GM12878 (cell line): ENCODE measurements around the gene KIAA1217. TPM values are rescaled to one million over a fixed set of nuclear protein-coding genes. Genes with fewer than 3 reads are reported as not detected.

Experiments used
- CHD1 ChIP-seq: IDR thresholded peaks from 2 replicates; pipeline ENCODE4 v1.6.1; 2012; ENCODE audit warnings: low read depth, low read length, improper control_type of control experiment
- EP300 ChIP-seq, 2 experiments: fragments of 150-350 bp in 1 of 2; IDR thresholded peaks; 2 replicates each; pipeline ENCODE4 v1.6.1; 2011 to 2012; ENCODE audit warnings: low read depth in 2 of 2, low read length in 2 of 2, borderline replicate concordance in 1 of 2, improper control_type of control experiment in 1 of 2, inconsistent platforms in 1 of 2; ENCODE audit not compliant: control insufficient read depth in 1 of 2
- FOXM1 ChIP-seq: IDR thresholded peaks from 2 replicates; pipeline ENCODE4 v1.6.1; 2012; ENCODE audit warnings: low read depth, mild to moderate bottlenecking, inconsistent platforms, low read length, moderate library complexity
- IKZF1 ChIP-seq: fragments of 450-650 bp; conservative IDR thresholded peaks from 2 replicates; pipeline ENCODE4 v1.6.1; 2017; ENCODE audit warnings: antibody characterized with exemption, mild to moderate bottlenecking
- MYC ChIP-seq: IDR thresholded peaks from 2 replicates; pipeline ENCODE4 v1.6.1; 2011; ENCODE audit warnings: mild to moderate bottlenecking, low read length, moderate library complexity, inconsistent platforms; ENCODE audit not compliant: insufficient read depth, insufficient replicate concordance, insufficient read length, severe bottlenecking
- NR2F1 ChIP-seq: fragments of 450-650 bp; conservative IDR thresholded peaks from 2 replicates; pipeline ENCODE4 v1.6.1; 2017; ENCODE audit warnings: mild to moderate bottlenecking
- SIX5 ChIP-seq: IDR thresholded peaks from 2 replicates; pipeline ENCODE4 v1.6.1; 2011; ENCODE audit warnings: mild to moderate bottlenecking, low read depth, low read length, moderate library complexity; ENCODE audit not compliant: severe bottlenecking
- SMAD5 ChIP-seq: IDR thresholded peaks from 2 replicates; pipeline ENCODE4 v1.6.1; 2016; ENCODE audit warnings: antibody characterized with exemption, low read depth
- YY1 ChIP-seq: IDR thresholded peaks from 2 replicates; pipeline ENCODE4 v1.6.1; 2011; ENCODE audit warnings: low read depth, mild to moderate bottlenecking, low read length
- ZNF217 ChIP-seq: fragments of 450-650 bp; IDR thresholded peaks from 2 replicates; pipeline ENCODE4 v1.6.1; 2017; ENCODE audit warnings: antibody characterized with exemption, mild to moderate bottlenecking
- polyA plus RNA-seq, 11 experiments: library from polyadenylated mRNA; depleted of rRNA in 4 of 11; unstranded in 6 of 11; stranded (reverse) in 5 of 11; fragments of >200 nt; fragmentation: Nextera tagmentation in 4 of 11; fragmentation: Illumina TruSeq in 1 of 11; extraction: Ambion mirVana in 4 of 11; extraction: Trizol in 1 of 11; gene quantifications; 1 replicate in 1 of 11; 2 replicates in 10 of 11; pipeline versions ENCODE4 v1.2.1 to v1.2.3, GENCODE V29; 2011 to 2016; ENCODE audit warnings: inconsistent platforms in 2 of 11, missing spikeins in 2 of 11, low read depth in 1 of 11
- total RNA-seq, 4 experiments: library from RNA; depleted of rRNA in 3 of 4; stranded (reverse); fragments of >200 nt in 3 of 4; fragmentation: Illumina TruSeq in 1 of 4; extraction: Trizol in 1 of 4; gene quantifications; 2 replicates each; pipeline versions ENCODE4 v1.2.1 to v1.2.3, GENCODE V29; 2013 to 2021
- TF ChIP-seq, protein P1 (sequence below): IDR thresholded peaks from 2 replicates; pipeline ENCODE4 v1.6.1; 2011; ENCODE audit warnings: mild to moderate bottlenecking, low read depth, low read length, moderate library complexity; ENCODE audit not compliant: insufficient replicate concordance
- TF ChIP-seq, protein P2 (sequence below): fragments of 450-650 bp; formaldehyde crosslinking; IDR thresholded peaks from 2 replicates; pipeline ENCODE4 v1.5.0; 2022; ENCODE audit warnings: mild to moderate bottlenecking, missing genetic modification characterization
- TF ChIP-seq, protein P3 (sequence below), 3 experiments: IDR thresholded peaks in 2 of 3; conservative IDR thresholded peaks in 1 of 3; 2 replicates each; pipeline ENCODE4 v1.5.1; 2011; ENCODE audit warnings: low read depth in 3 of 3, low read length in 3 of 3, mild to moderate bottlenecking in 3 of 3, control low read depth in 2 of 3, moderate library complexity in 2 of 3, inconsistent platforms in 1 of 3, mixed read lengths in 1 of 3; ENCODE audit not compliant: control insufficient read depth in 2 of 3, insufficient read depth in 1 of 3; ENCODE audit errors: extremely low read depth in 1 of 3
- TF ChIP-seq, protein P4 (sequence below): IDR thresholded peaks from 2 replicates; pipeline ENCODE4 v1.6.1; 2012; ENCODE audit warnings: low read depth, low read length, improper control_type of control experiment

KIAA1217 gene
- total and polyA plus RNA-seq, 10 of the 15 experiments (the other 5 are each of a cell fraction or from before 2014, with no cell fraction given) = 0.57 to 3.8 (median 2.1) TPM

DNA sequence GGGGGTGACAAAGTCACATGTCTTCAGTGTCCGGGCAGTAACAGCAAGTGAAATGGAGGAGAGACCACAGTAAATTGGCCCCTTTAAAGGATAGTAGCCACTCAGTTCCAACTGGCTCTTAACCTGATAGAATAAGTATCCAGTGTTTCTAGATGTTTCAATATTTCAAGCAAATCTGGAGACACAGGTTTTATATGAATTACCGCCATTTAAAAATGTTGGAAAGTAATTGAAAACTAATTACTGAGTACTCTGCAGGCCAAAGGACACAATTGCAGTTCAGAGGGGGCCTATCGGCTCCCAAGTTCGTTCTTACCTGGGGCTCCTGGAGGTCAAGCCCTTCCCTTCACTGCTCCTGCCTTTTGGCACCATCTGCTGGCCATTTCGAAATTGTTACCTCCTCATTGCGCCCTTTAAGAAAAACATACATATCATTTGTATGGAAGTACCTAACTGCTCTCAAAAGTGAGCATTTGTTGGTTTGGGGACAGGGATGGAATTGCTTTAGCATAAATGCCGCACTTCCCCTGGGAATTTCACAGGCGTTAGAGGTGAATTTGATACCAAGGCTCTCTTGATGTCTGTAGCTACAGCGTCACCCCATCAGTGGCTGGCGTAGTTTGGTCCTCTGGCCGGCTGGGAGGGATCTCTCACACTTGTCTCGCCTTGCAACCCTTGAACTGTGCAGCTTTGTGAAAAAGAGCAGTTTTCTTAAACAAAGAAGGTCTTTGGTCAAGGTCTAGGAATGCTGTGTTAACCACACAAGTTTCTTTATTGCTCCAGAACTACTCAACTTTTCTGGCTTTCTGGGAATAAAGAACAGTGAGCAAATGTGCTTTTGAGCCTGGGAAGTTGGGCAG is 294.8 kb downstream of the KIAA1217 start (continued):
- TF ChIP-seq ZNF217 (no peak), CHD1 (no peak), NR2F1 (peak; percentile 83), SIX5 (no peak), MYC (no peak), YY1 (0 out of 2 replicates have a peak, but pooled peaks have one; percentile 32), FOXM1 (no peak), EP300 (IDR thresholded peaks at IDR 0.05; ENCODE audit: borderline replicate concordance in 1 of 2, control insufficient read depth in 1 of 2, low read depth in 2 of 2, low read length in 2 of 2) (no peak), SMAD5 (no peak), IKZF1 (no peak)
- TF ChIP-seq, protein P1, sequence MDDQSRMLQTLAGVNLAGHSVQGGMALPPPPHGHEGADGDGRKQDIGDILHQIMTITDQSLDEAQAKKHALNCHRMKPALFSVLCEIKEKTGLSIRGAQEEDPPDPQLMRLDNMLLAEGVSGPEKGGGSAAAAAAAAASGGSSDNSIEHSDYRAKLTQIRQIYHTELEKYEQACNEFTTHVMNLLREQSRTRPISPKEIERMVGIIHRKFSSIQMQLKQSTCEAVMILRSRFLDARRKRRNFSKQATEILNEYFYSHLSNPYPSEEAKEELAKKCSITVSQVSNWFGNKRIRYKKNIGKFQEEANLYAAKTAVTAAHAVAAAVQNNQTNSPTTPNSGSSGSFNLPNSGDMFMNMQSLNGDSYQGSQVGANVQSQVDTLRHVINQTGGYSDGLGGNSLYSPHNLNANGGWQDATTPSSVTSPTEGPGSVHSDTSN = no peak
- TF ChIP-seq, protein P2, sequence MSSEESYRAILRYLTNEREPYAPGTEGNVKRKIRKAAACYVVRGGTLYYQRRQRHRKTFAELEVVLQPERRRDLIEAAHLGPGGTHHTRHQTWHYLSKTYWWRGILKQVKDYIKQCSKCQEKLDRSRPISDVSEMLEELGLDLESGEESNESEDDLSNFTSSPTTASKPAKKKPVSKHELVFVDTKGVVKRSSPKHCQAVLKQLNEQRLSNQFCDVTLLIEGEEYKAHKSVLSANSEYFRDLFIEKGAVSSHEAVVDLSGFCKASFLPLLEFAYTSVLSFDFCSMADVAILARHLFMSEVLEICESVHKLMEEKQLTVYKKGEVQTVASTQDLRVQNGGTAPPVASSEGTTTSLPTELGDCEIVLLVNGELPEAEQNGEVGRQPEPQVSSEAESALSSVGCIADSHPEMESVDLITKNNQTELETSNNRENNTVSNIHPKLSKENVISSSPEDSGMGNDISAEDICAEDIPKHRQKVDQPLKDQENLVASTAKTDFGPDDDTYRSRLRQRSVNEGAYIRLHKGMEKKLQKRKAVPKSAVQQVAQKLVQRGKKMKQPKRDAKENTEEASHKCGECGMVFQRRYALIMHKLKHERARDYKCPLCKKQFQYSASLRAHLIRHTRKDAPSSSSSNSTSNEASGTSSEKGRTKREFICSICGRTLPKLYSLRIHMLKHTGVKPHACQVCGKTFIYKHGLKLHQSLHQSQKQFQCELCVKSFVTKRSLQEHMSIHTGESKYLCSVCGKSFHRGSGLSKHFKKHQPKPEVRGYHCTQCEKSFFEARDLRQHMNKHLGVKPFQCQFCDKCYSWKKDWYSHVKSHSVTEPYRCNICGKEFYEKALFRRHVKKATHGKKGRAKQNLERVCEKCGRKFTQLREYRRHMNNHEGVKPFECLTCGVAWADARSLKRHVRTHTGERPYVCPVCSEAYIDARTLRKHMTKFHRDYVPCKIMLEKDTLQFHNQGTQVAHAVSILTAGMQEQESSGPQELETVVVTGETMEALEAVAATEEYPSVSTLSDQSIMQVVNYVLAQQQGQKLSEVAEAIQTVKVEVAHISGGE (CRISPR knock-in tag) = no peak
- TF ChIP-seq, protein P3, sequence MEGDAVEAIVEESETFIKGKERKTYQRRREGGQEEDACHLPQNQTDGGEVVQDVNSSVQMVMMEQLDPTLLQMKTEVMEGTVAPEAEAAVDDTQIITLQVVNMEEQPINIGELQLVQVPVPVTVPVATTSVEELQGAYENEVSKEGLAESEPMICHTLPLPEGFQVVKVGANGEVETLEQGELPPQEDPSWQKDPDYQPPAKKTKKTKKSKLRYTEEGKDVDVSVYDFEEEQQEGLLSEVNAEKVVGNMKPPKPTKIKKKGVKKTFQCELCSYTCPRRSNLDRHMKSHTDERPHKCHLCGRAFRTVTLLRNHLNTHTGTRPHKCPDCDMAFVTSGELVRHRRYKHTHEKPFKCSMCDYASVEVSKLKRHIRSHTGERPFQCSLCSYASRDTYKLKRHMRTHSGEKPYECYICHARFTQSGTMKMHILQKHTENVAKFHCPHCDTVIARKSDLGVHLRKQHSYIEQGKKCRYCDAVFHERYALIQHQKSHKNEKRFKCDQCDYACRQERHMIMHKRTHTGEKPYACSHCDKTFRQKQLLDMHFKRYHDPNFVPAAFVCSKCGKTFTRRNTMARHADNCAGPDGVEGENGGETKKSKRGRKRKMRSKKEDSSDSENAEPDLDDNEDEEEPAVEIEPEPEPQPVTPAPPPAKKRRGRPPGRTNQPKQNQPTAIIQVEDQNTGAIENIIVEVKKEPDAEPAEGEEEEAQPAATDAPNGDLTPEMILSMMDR (IDR thresholded peaks at IDR 0.05 in 2 of 3, conservative IDR thresholded peaks at IDR 0.05 in 1 of 3; ENCODE audit: control insufficient read depth in 2 of 3, extremely low read depth in 1 of 3, insufficient read depth in 1 of 3, low read depth in 3 of 3, low read length in 3 of 3) = peak; percentile 50 to 73 (median 60); a peak in 5 of 6 replicates
- TF ChIP-seq, protein P4, sequence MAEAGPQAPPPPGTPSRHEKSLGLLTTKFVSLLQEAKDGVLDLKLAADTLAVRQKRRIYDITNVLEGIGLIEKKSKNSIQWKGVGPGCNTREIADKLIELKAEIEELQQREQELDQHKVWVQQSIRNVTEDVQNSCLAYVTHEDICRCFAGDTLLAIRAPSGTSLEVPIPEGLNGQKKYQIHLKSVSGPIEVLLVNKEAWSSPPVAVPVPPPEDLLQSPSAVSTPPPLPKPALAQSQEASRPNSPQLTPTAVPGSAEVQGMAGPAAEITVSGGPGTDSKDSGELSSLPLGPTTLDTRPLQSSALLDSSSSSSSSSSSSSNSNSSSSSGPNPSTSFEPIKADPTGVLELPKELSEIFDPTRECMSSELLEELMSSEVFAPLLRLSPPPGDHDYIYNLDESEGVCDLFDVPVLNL = no peak
- TF ChIP-seq, all 136 proteins: peak for 5
